H1 (cell line): ENCODE results near the gene KEL. TPM values are rescaled to one million over a fixed set of nuclear protein-coding genes. Genes with fewer than 3 reads are reported as not detected.

ENCODE experiments used
- CTCF ChIA-PET: fragments of 300-600 bp; sonication (Branson Sonifier 250); formaldehyde crosslinking; loops from one replicate; lab custom pipeline; 2021; ENCODE audit not compliant: partially characterized antibody; lab: Charles Lee
- POLR2A ChIA-PET: fragments of 300-600 bp; sonication (Branson Sonifier 250); formaldehyde crosslinking; loops from one replicate; lab custom pipeline; 2021; ENCODE audit warnings: inconsistent platforms; ENCODE audit not compliant: partially characterized antibody; lab: Charles Lee
- DNase-seq, 2 experiments: peaks; one replicate each; pipeline versions ENCODE4 v3.0.0 to v3.0.0-alpha.2; 2010 to 2022; ENCODE audit warnings: low spot score in 2 of 2, low read depth in 1 of 2, mixed read lengths in 1 of 2
- FAIRE-seq: peaks from 2 replicates; lab custom pipeline; 2011; peaks lifted over from hg19 to GRCh38; lab: Jason Lieb, UNC
- H2AFZ ChIP-seq: 2 replicates; pipeline ENCODE4 v1.8.1; 2012; ENCODE audit warnings: low read length, inconsistent platforms
- H2AK5ac ChIP-seq: 2 replicates; pipeline ENCODE4 v1.6.1; 2013; ENCODE audit warnings: low read depth, low read length
- H2BK120ac ChIP-seq: replicated peaks from 2 replicates; pipeline ENCODE3; 2013; ENCODE audit warnings: low read depth, low read length, inconsistent platforms
- H2BK12ac ChIP-seq: 2 replicates; pipeline ENCODE4 v1.6.1; 2013; ENCODE audit warnings: low read depth, low read length
- H2BK15ac ChIP-seq: 2 replicates; pipeline ENCODE4 v1.6.1; 2013; ENCODE audit warnings: low read length
- H2BK20ac ChIP-seq: 2 replicates; pipeline ENCODE4 v1.6.1; 2013; ENCODE audit warnings: low read length
- H2BK5ac ChIP-seq: 2 replicates; pipeline ENCODE4 v1.6.1; 2013; ENCODE audit warnings: low read depth, low read length
- H3K14ac ChIP-seq: 2 replicates; pipeline ENCODE4 v1.6.1; 2013; ENCODE audit warnings: inconsistent platforms; ENCODE audit not compliant: insufficient read length
- H3K18ac ChIP-seq: 2 replicates; pipeline ENCODE4 v1.6.1; 2013; ENCODE audit warnings: low read length; ENCODE audit errors: extremely low read depth
- H3K23ac ChIP-seq: 2 replicates; pipeline ENCODE4 v1.6.1; 2013; ENCODE audit warnings: inconsistent platforms; ENCODE audit not compliant: insufficient read length
- H3K23me2 ChIP-seq: 2 replicates; pipeline ENCODE4 v1.6.1; 2013; ENCODE audit warnings: low read depth, low read length
- H3K27ac ChIP-seq: 2 replicates; pipeline ENCODE4 v1.6.1; 2011; ENCODE audit warnings: low read depth, low read length, inconsistent platforms
- H3K27me3 ChIP-seq, 4 experiments: replicated peaks in 1 of 4; 1 replicate in 1 of 4; 2 replicates in 3 of 4; pipeline versions ENCODE4 v1.6.1 to v1.8.1; 2011 to 2013; ENCODE audit warnings: low read length in 3 of 4, mild to moderate bottlenecking in 3 of 4, inconsistent platforms in 2 of 4, mixed read lengths in 2 of 4, moderate library complexity in 1 of 4; ENCODE audit not compliant: control insufficient read depth in 3 of 4, insufficient read depth in 3 of 4; ENCODE audit errors: extremely low read depth in 1 of 4
- H3K36me3 ChIP-seq, 4 experiments: 2 replicates each; pipeline versions ENCODE4 v1.6.1 to v1.8.1; 2011 to 2013; ENCODE audit warnings: mild to moderate bottlenecking in 4 of 4, low read length in 3 of 4, moderate library complexity in 2 of 4, control low read depth in 1 of 4, inconsistent platforms in 1 of 4; ENCODE audit not compliant: insufficient read depth in 4 of 4, control insufficient read depth in 2 of 4
- H3K4ac ChIP-seq: replicated peaks from 2 replicates; pipeline ENCODE3; 2013; ENCODE audit warnings: low read length, low read depth, mixed read lengths, inconsistent platforms; ENCODE audit not compliant: insufficient read length
- H3K4me1 ChIP-seq, 4 experiments: replicated peaks in 1 of 4; 1 replicate in 1 of 4; 2 replicates in 3 of 4; pipeline versions ENCODE4 v1.6.1 to v1.8.1; 2011 to 2013; ENCODE audit warnings: low read length in 3 of 4, inconsistent platforms in 2 of 4, mixed read lengths in 1 of 4; ENCODE audit not compliant: insufficient read depth in 4 of 4, control insufficient read depth in 3 of 4
- H3K4me2 ChIP-seq, 2 experiments: 2 replicates each; pipeline versions ENCODE4 v1.6.1 to v1.8.1; 2011 to 2013; ENCODE audit warnings: low read depth in 2 of 2, low read length in 2 of 2, control low read depth in 1 of 2, inconsistent platforms in 1 of 2, mild to moderate bottlenecking in 1 of 2; ENCODE audit not compliant: insufficient read depth in 1 of 2
- H3K4me3 ChIP-seq, 4 experiments: fragments of 200-600, 300-600 bp in 1 of 4; sonication (generic), shearing (Covaris generic), sonication (Bioruptor Twin) in 1 of 4; 2 replicates each; pipeline versions ENCODE4 v1.5.1 to v1.8.1; 2011 to 2016; ENCODE audit warnings: low read length in 4 of 4, low read depth in 3 of 4, control low read depth in 2 of 4, inconsistent platforms in 2 of 4, mild to moderate bottlenecking in 2 of 4, mixed read lengths in 1 of 4, moderate library complexity in 1 of 4; ENCODE audit not compliant: insufficient read depth in 2 of 4; ENCODE audit errors: extremely low read depth in 1 of 4
- H3K56ac ChIP-seq: replicated peaks from 2 replicates; pipeline ENCODE3; 2013; ENCODE audit warnings: low read depth, mild to moderate bottlenecking, mixed read lengths, low read length, inconsistent platforms; ENCODE audit not compliant: insufficient read length
- H3K79me1 ChIP-seq: 2 replicates; pipeline ENCODE4 v1.6.1; 2013; ENCODE audit warnings: low read depth, low read length, control low read depth
- H3K79me2 ChIP-seq, 2 experiments: 2 replicates each; pipeline versions ENCODE4 v1.6.1 to v1.8.1; 2012 to 2013; ENCODE audit warnings: low read length in 2 of 2, mild to moderate bottlenecking in 2 of 2, inconsistent platforms in 1 of 2; ENCODE audit not compliant: insufficient read depth in 2 of 2, control insufficient read depth in 1 of 2
- H3K9ac ChIP-seq, 4 experiments: replicated peaks in 1 of 4; 1 replicate in 1 of 4; 2 replicates in 3 of 4; pipeline versions ENCODE4 v1.6.1 to v1.8.1; 2011 to 2013; ENCODE audit warnings: low read depth in 3 of 4, low read length in 3 of 4, control low read depth in 2 of 4, mild to moderate bottlenecking in 2 of 4, moderate library complexity in 2 of 4, inconsistent platforms in 1 of 4; ENCODE audit errors: extremely low read depth in 1 of 4
- H3K9me3 ChIP-seq, 2 experiments: 2 replicates each; pipeline versions ENCODE4 v1.6.1 to v1.8.1; 2012 to 2013; ENCODE audit warnings: mild to moderate bottlenecking in 2 of 2, moderate library complexity in 2 of 2, control low read depth in 1 of 2, inconsistent platforms in 1 of 2, low read depth in 1 of 2, low read length in 1 of 2, mixed read lengths in 1 of 2; ENCODE audit not compliant: insufficient read depth in 2 of 2
- H4K20me1 ChIP-seq, 2 experiments: replicated peaks in 1 of 2; 2 replicates each; pipeline versions ENCODE3 to v1.8.1; 2011 to 2013; ENCODE audit warnings: inconsistent platforms in 2 of 2, low read length in 2 of 2, mild to moderate bottlenecking in 1 of 2; ENCODE audit not compliant: insufficient read depth in 2 of 2, control insufficient read depth in 1 of 2
- H4K5ac ChIP-seq: 2 replicates; pipeline ENCODE4 v1.6.1; 2013; ENCODE audit warnings: low read length, low read depth, mixed read lengths, inconsistent platforms; ENCODE audit not compliant: insufficient read length
- H4K8ac ChIP-seq: 2 replicates; pipeline ENCODE4 v1.8.0; 2013; ENCODE audit warnings: mild to moderate bottlenecking, moderate library complexity, low read length, inconsistent platforms; ENCODE audit not compliant: insufficient read depth; ENCODE audit errors: extremely low read depth
- H4K91ac ChIP-seq: replicated peaks from 2 replicates; pipeline ENCODE3; 2013; ENCODE audit warnings: low read length, mixed read lengths, inconsistent platforms; ENCODE audit not compliant: insufficient read length
- BRCA1 ChIP-seq: IDR thresholded peaks from 2 replicates; pipeline ENCODE4 v1.6.1; 2012; ENCODE audit warnings: low read depth, low read length, improper control_type of control experiment
- CHD2 ChIP-seq: IDR thresholded peaks from 2 replicates; pipeline ENCODE4 v1.6.1; 2012; ENCODE audit warnings: low read length, improper control_type of control experiment
- EZH2 ChIP-seq: fragments of 200-600 bp; sonication (generic); IDR thresholded peaks from 2 replicates; pipeline ENCODE4 v1.7.1; 2012; ENCODE audit warnings: low read depth, mild to moderate bottlenecking, moderate library complexity, low read length, inconsistent platforms; ENCODE audit not compliant: severe bottlenecking
- POU5F1 ChIP-seq: IDR thresholded peaks from 2 replicates; pipeline ENCODE4 v1.6.1; 2011; ENCODE audit warnings: low read depth, mild to moderate bottlenecking, low read length, moderate library complexity
- RNF2 ChIP-seq: fragments of 200-900, 300-1000 bp; sonication (generic); IDR thresholded peaks from 2 replicates; pipeline ENCODE4 v1.7.1; 2016; ENCODE audit warnings: borderline replicate concordance, low read depth, mild to moderate bottlenecking, antibody characterized with exemption, low read length; ENCODE audit not compliant: poor library complexity, severe bottlenecking; ENCODE audit errors: missing control alignments
- ZNF274 ChIP-seq: IDR thresholded peaks from 2 replicates; pipeline ENCODE4 v1.7.0; 2012; ENCODE audit warnings: low read length, borderline replicate concordance; ENCODE audit errors: extremely low read depth
- WGBS, 2 experiments: shearing (Covaris generic) in 1 of 2; methylation state at CpG; one replicate each; pipeline versions ENCODE4 v1.1.6 to v1.1.7; 2013 to 2015; ENCODE audit warnings: low lambda C conversion rate in 2 of 2, mixed read lengths in 2 of 2, inconsistent platforms in 1 of 2, low coverage in 1 of 2, missing lambda C conversion rate in 1 of 2; ENCODE audit not compliant: insufficient replicate concordance in 2 of 2, insufficient coverage in 1 of 2, insufficient read length in 1 of 2; ENCODE audit errors: extremely low coverage in 1 of 2, missing lambda C conversion rate in 1 of 2; 5-methylcytosine and 5-hydroxymethylcytosine counted together
- polyA plus RNA-seq, 7 experiments: library from polyadenylated mRNA; depleted of rRNA in 3 of 7; stranded (reverse) in 5 of 7; unstranded in 2 of 7; fragments of >200 nt in 5 of 7; fragments of 200-250 nt in 2 of 7; gene quantifications; 1 replicate in 5 of 7; 2 replicates in 1 of 7; 4 replicates in 1 of 7; pipeline versions ENCODE4 v1.2.1 to v1.2.3, GENCODE V29; 2011 to 2013; ENCODE audit warnings: missing spikeins in 2 of 7, mixed read lengths in 2 of 7
- total RNA-seq: library from RNA; stranded (reverse); fragmentation: NEBNext Ultra II Directional; extraction: Animal tissue kit (Norgen Biotek cat#: 25700); gene quantifications from 2 replicates; pipeline ENCODE4 v1.2.1, GENCODE V29; 2021
- TF ChIP-seq, protein P1 (sequence below): IDR thresholded peaks from 2 replicates; pipeline ENCODE4 v1.6.1; 2011; ENCODE audit warnings: low read depth, mild to moderate bottlenecking, low read length; ENCODE audit not compliant: insufficient read depth

The KEL gene
- total and polyA plus RNA-seq, 2 of the 8 experiments (the other 6 are each of a cell fraction or from before 2014, with no cell fraction given): 1.8 to 1.9 TPM

DNA sequence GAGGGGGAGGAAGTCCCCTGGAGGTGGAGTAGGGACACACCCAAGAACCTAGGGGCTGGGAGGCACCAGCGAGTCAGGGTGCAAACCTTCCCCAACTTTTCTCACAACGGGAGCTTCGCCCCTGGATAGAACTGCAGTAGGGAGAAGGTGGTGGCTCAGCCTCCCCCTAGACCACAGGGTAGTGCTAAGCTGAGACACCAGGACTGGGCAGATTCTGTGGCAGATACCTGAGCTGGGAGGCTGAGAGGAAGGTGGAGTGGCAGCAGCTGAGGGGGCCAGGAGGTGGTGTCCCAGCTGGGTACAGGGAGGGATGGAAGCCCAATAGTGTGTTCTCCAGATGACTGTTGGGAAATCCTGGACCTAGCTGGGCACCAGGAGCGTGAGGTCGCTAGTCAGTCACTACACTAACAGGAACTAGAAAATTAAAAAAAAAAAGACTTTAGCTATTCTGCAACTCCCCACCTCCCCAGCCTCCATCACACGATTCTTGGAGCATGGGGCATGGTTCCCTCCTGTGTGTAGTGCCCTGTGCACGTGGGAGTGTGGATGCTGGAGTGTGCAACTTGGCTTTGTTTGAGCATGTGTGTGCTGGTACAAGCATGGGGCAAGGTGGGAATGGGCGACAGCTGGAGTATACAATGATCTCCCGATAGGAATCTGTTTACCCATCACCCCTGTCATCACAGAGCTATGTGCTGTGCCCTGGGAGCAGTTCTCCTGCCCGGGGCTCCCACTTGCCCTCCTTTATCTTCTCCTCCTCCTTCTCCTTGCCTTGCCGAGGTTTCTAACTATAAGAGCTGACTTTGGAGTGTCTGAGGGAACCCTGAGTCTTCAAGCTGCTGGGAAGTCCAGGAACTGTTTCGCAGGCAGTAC, 67.8 kb downstream of the KEL start:
- H3K23me2 ChIP-seq: peaks cover 6% of the 10 kb centered on the region; the same call in 1 of the 2 replicates
- H3K4me2 ChIP-seq: no peak overlapping the region
- DNase-seq (no peak), FAIRE-seq (no peak)
- CTCF ChIA-PET: interaction anchor here (0.6 to 8.2 kb wide), 13 partner anchors 14 to 1358 kb away, joined by 3 to 69 read pairs (median 5); partner anchors contain the start of gene LLCFC1
- no peak overlapping the region; the same call in 1 of the 2 replicates for H4K8ac ChIP-seq
- 85% methylated on average over 12 of the region's 12 CpGs; no CpG with 5 or more reads in 1 of the 2 experiments for WGBS, 2 experiments
- no peaks in the 10 kb centered on the region for H3K9me3 ChIP-seq
- no peak overlapping the region for H3K18ac ChIP-seq
- no peak overlapping the region for H2BK20ac ChIP-seq
- no peaks in the 10 kb centered on the region for H3K79me1 ChIP-seq
- H4K20me1 ChIP-seq: peaks cover 0 to 7% of the 10 kb centered on the region in 2 experiments
- H3K4me3 ChIP-seq: no peak overlapping the region
- no peaks in the 10 kb centered on the region; a peak in 1 of 7 replicates for H3K27me3 ChIP-seq
- H4K91ac ChIP-seq: no peak overlapping the region
- no peak overlapping the region for H3K4ac ChIP-seq
- H3K4me1 ChIP-seq: peaks cover 0 to 3% (median 0%) of the 10 kb centered on the region in 4 experiments; a peak in 1 of 7 replicates
- no peaks in the 10 kb centered on the region for H3K79me2 ChIP-seq
- no peak overlapping the region for H2BK12ac ChIP-seq
- no peak overlapping the region for H3K56ac ChIP-seq
- no peak overlapping the region for H2AK5ac ChIP-seq
- H4K5ac ChIP-seq: no peak overlapping the region
- H3K14ac ChIP-seq: no peak overlapping the region
- no peak overlapping the region for H2BK15ac ChIP-seq
- H3K27ac ChIP-seq: no peak overlapping the region
- no peak overlapping the region for H3K9ac ChIP-seq
- POLR2A ChIA-PET: no interaction called here
- no peak overlapping the region for H2BK120ac ChIP-seq
- H3K23ac ChIP-seq: no peak overlapping the region
- no peaks in the 10 kb centered on the region for H3K36me3 ChIP-seq
- no peak overlapping the region for H2BK5ac ChIP-seq
- no peak overlapping the region for H2AFZ ChIP-seq
- TF ChIP-seq BRCA1 (no peak), POU5F1 (no peak), ZNF274 (no peak), CHD2 (no peak), RNF2 (no peak), EZH2 (no peak)
- TF ChIP-seq, protein P1, sequence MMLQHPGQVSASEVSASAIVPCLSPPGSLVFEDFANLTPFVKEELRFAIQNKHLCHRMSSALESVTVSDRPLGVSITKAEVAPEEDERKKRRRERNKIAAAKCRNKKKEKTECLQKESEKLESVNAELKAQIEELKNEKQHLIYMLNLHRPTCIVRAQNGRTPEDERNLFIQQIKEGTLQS: no peak
